OCI-LY3 (cell line): ENCODE results near the gene POGLUT3.

Source experiments
- EZH2phosphoT487 ChIP-seq: fragments of 200-600 bp; shearing (Covaris generic); IDR thresholded peaks from 2 replicates; pipeline ENCODE4 v1.6.1; 2018; ENCODE audit warnings: antibody characterized with exemption, mixed run types, low read depth
- TF ChIP-seq, protein P1 (sequence below): fragments of 200-600, 300-600 bp; sonication (generic); IDR thresholded peaks from 2 replicates; pipeline ENCODE4 v1.5.1; 2014; ENCODE audit warnings: antibody characterized with exemption, low read length, low read depth

DNA sequence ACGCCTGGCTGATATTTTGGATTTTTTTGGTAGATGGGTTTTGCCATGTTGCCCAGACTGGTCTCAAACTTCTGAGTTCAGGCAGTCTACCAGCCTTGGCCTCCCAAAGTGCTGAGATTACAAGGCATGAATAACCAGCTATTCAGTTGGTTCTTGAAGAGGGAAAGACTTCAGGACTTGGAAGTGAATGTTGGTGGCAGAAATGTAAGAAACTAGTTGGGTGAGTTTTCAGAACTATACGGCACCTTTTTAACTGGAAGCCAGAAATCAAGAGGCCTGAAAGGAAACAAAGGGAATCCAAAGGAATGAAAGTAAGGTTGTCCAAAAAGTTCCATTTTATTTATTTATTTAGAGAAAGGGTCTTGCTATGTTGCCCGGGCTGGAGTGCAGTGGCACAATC lies 2.9 kb downstream of the POGLUT3 start:
- TF ChIP-seq, protein P1, sequence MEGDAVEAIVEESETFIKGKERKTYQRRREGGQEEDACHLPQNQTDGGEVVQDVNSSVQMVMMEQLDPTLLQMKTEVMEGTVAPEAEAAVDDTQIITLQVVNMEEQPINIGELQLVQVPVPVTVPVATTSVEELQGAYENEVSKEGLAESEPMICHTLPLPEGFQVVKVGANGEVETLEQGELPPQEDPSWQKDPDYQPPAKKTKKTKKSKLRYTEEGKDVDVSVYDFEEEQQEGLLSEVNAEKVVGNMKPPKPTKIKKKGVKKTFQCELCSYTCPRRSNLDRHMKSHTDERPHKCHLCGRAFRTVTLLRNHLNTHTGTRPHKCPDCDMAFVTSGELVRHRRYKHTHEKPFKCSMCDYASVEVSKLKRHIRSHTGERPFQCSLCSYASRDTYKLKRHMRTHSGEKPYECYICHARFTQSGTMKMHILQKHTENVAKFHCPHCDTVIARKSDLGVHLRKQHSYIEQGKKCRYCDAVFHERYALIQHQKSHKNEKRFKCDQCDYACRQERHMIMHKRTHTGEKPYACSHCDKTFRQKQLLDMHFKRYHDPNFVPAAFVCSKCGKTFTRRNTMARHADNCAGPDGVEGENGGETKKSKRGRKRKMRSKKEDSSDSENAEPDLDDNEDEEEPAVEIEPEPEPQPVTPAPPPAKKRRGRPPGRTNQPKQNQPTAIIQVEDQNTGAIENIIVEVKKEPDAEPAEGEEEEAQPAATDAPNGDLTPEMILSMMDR: no peak
- TF ChIP-seq EZH2phosphoT487: no peak
